GM19372 (cell line): ENCODE measurements around the gene INTS15.

Experiments used
- ATAC-seq: cut with Tn5 transposase; IDR thresholded peaks from one replicate; pipeline ENCODE4 v1.9.1; 2021; ENCODE audit warnings: mild to moderate bottlenecking, low read depth, moderate library complexity; ENCODE audit not compliant: unreplicated experiment

The INTS15 gene

GRCh38 chr7:6589829-6590644 is at the start of gene INTS15:
INTS15 (plus strand) TSS chr7:6590021; CDS start chr7:6590284, 263 bp downstream.
- ATAC-seq, result peak; percentile 87

GRCh38 chr7:6542368-6542767 is 47.5 kb upstream of the INTS15 start:
- no peak for ATAC-seq

- ATAC-seq, result peak; percentile 53
Measured at GRCh38 chr7:6545398-6546126, 44.3 kb upstream of the INTS15 start.

- no peak for ATAC-seq
Measured at GRCh38 chr7:6546498-6547251, 43.1 kb upstream of the INTS15 start.

GRCh38 chr7:6547400-6547799 is 42.4 kb upstream of the INTS15 start:
- no peak for ATAC-seq

- ATAC-seq, result no peak
Measured at GRCh38 chr7:6551016-6551511, 38.8 kb upstream of the INTS15 start, which contains the start of gene GRID2IP. GRID2IP (minus strand) TSS chr7:6551461; CDS start chr7:6551436, 25 bp downstream.

GRCh38 chr7:6553448-6554044 is 36.3 kb upstream of the INTS15 start:
- ATAC-seq, result no peak

- no peak for ATAC-seq
Measured at GRCh38 chr7:6554848-6555247, 35.0 kb upstream of the INTS15 start.

- ATAC-seq, result no peak
Measured at GRCh38 chr7:6556196-6556595, 33.6 kb upstream of the INTS15 start.

GRCh38 chr7:6558837-6559236 is 31.0 kb upstream of the INTS15 start:
- ATAC-seq, result no peak

GRCh38 chr7:6559896-6560295 is 29.9 kb upstream of the INTS15 start:
- ATAC-seq, result no peak

- ATAC-seq, result no peak
Measured at GRCh38 chr7:6562106-6562505, 27.7 kb upstream of the INTS15 start.

GRCh38 chr7:6563936-6564770 is 25.7 kb upstream of the INTS15 start:
- ATAC-seq, result no peak

GRCh38 chr7:6565655-6566054 is 24.2 kb upstream of the INTS15 start:
- no peak for ATAC-seq

GRCh38 chr7:6567886-6568285 is 21.9 kb upstream of the INTS15 start:
- ATAC-seq, result no peak

GRCh38 chr7:6571160-6571779 is 18.6 kb upstream of the INTS15 start:
- no peak for ATAC-seq

- ATAC-seq, result no peak
Measured at GRCh38 chr7:6575281-6576023, 14.4 kb upstream of the INTS15 start.
